GM20431 (cell line): ENCODE measurements around the gene SETBP1.

Experiments
- in situ Hi-C: fragments of 300-500 bp; cut with MseI, MboI; formaldehyde crosslinking; loops from one replicate; pipeline ENCODE4 v1.15.0; 2020; ENCODE audit warnings: low sequenced_read_pairs; ENCODE audit not compliant: unreplicated experiment

Gene SETBP1

DNA sequence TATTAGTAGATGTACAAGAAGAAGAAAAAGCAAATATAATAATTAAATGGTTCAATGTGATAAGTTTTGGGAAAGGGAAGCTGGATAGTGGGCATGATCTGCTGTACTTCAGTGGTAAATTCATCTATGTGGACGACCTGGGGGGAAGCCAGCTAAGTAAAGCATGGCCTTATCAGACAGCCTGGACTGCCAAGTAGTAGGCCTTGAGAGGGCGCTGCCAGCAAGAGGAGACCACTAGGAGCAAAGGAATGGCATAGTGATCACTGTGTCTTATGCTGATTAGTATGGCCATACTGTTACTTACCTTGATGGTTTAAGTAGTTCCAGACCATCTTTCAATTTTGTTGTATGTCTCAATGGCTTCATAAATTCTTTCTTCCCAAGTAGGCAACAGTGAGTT lies 287.6 kb downstream of the SETBP1 start:
- in situ Hi-C loops: no loop called here

- in situ Hi-C loops: no loop called here
Measured at GRCh38 chr18:44969214-44969795, 288.6 kb downstream of the SETBP1 start.

DNA sequence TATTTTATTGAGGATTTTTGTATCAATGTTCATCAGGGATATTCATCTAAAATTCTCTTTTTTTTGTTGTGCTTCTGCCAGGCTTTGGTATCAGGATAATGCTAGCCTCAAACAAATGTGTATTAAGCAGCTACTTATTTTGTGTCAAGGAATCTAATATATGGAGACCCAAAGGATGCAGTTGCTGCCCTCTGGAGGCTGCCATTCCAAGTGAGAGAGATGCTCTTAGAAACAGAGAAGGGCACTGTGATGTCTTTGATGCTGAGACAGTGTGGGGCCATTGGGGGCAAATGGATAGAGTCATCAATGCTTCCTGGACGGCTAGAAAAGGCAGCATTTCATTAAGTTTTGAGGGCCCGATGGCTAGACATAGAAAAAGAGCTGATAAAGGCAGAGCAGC lies 292.6 kb downstream of the SETBP1 start:
- in situ Hi-C loops: no loop called here

- in situ Hi-C loops: no loop called here
Measured at GRCh38 chr18:44974174-44974573, 293.5 kb downstream of the SETBP1 start.

DNA sequence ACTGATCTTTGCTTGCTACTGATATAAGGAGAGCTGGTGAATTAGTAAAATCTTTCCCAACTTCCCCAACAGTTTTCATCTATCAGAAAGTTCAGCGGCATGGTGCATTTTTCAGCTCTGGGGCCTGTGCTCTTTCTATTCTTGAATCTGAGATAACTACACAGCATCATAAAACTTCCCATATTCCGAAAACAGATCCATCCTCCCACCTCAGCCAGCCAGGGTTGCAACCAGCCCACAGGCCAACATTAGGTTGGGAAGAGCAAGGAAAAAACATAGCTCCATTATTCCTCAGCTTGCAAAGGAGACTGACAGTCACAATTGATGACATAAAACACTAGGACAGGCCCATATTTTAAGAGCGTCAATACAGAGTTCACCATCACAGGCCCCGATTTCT lies 297.2 kb downstream of the SETBP1 start:
- in situ Hi-C loops: no loop called here

GRCh38 chr18:44979748-44980147 lies 299.1 kb downstream of the SETBP1 start:
- in situ Hi-C loops: no loop called here

- in situ Hi-C loops: no loop called here
Measured at GRCh38 chr18:44981121-44981520, 300.4 kb downstream of the SETBP1 start.

GRCh38 chr18:44986933-44987332 lies 306.2 kb downstream of the SETBP1 start:
- in situ Hi-C loops: no loop called here

DNA sequence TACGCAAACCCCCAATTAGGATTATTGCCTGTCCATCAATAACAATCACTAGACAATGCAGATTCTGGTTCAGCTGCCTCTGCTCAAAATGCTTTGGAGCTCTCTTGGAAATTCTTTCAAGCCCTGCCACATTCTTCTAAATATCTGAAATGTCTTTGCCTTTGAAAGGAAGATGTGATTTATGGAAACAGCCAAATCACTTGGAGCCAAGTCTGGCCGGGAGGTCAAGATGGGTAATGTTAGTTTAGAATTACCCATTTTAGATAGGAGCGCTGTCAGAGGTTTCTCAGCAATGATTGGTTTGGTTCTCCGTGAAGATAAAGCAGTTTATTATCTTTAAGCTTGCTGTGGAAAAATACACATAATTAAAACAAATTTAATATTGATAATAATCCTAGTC lies 306.7 kb downstream of the SETBP1 start:
- in situ Hi-C loops: no loop called here

- in situ Hi-C loops: no loop called here
Measured at GRCh38 chr18:44988821-44989587, 308.3 kb downstream of the SETBP1 start.

DNA sequence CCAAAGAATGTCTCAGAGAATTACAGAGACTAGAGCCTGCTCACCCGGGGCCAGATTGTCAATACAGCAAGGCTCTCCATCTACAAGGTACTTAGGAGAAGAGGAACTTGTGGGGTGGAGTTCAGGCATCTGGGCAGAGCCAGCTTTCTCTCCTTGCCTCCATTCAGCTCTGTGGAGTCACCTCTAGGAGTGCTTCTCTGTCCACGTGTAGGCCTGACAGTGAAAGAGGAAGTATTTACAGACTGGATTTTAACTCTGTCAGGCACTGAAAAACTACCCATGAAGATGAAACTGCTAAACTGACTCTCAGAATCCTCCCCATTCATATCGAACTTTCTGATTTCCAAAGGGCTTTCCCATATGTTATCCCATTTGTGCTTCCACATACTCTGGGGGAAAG lies 315.6 kb downstream of the SETBP1 start:
- in situ Hi-C loops: no loop called here

GRCh38 chr18:44997174-44997573 lies 316.5 kb downstream of the SETBP1 start:
- in situ Hi-C loops: no loop called here

- in situ Hi-C loops: no loop called here
Measured at GRCh38 chr18:44998360-44998759, 317.7 kb downstream of the SETBP1 start.

DNA sequence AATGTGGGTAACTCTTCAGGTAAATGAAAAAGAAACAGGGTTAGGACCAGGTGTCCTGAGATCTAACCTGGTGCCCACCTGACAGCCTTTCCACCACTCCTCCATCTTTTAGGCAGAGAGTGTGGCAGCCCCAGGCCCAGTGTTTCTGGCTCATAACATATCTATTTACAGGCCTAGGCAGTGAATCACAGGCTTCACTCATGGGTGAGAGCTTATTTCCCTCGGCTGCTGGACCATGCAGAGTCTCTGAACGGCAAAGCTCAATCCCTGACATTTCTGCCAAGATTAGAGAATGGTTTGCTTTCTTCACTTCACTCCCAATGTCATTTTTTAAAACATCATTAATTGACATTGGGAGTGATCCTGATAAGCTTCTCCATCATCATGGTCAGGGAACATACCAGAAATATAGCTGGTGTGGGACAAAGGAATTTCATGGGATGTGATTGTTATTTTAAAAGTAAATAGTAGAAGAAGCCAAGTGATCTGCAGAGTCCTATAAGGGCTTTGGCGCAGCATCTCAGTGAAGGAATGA lies 323.9 kb downstream of the SETBP1 start:
- in situ Hi-C loops: no loop called here

DNA sequence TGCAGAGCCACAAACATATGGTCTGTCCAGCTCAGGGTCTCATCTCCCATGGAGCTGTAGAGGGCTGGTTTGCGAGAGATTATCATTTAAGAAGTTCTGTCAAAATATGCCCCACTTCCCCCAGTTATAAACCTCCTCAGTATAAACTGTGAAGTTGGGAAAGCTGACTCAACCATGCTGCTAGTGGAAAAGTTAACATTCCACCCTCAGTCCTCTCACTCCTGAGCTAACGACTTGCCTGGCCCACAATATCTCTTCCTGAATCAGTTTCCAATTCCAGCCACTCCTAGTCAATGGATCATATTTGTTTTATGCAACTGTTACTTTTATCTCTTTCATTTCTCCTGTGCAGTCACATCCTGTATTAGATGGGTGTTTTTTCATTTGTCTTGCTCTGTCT lies 326.2 kb downstream of the SETBP1 start:
- in situ Hi-C loops: no loop called here

DNA sequence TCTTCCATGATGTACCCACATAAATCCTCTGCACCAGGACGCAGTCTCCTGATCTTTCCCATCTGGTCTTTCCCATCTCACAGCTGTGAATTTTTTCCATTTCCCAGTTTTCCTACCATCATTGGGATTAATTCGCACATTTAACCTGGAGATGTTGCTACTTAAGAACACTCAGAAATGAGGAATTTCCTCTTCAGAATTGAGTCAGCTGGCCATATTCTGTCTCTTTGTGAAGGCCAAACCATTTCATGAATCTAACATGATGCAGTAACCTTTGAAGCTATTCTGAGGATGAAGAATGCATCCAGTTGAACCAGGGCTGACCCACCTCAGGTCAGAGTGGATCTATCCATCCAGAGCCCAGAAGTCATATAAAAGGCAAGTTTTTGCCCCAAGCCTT lies 326.8 kb downstream of the SETBP1 start:
- in situ Hi-C loops: no loop called here

GRCh38 chr18:45008694-45009413 lies 328.2 kb downstream of the SETBP1 start:
- in situ Hi-C loops: no loop called here

DNA sequence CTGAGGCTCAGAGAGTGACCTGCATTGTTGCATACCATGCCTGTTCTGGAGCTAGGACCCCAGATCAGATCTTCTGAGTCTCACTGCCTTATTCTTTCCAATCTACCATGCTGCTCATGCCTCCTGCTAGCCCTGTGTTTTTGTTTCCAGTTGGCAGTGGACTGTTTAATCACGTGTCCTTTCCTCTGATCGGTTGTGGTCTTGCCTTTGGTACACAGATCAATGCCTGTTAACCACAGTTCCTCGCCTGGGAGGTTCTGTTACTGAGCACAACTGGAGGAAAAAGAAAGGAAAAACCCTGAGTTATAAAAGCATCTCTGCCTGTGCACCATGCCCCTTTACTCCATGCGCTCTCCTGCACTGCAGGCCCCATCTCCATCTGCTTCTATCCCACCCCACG lies 329.1 kb downstream of the SETBP1 start:
- in situ Hi-C loops: no loop called here

- in situ Hi-C loops: no loop called here
Measured at GRCh38 chr18:45012286-45012685, 331.6 kb downstream of the SETBP1 start.

- in situ Hi-C loops: no loop called here
Measured at GRCh38 chr18:45014047-45014501, 333.4 kb downstream of the SETBP1 start.

- in situ Hi-C loops: no loop called here
Measured at GRCh38 chr18:45015788-45016128, 335.1 kb downstream of the SETBP1 start.
